Stomach (tissue), 4 donors: ENCODE data around the gene PSMB11.

Source experiments
- EP300 ChIP-seq: sonication (generic); formaldehyde crosslinking; IDR thresholded peaks from one replicate; pipeline ENCODE4 v1.6.1; 2017; ENCODE audit warnings: antibody characterized with exemption
- POLR2A ChIP-seq, 4 donors: fragments of 450-650 bp; IDR thresholded peaks; one replicate each; pipeline ENCODE4 v1.6.1; 2016; ENCODE audit warnings: antibody characterized with exemption in 4 of 4, control low read depth in 2 of 4, mild to moderate bottlenecking in 1 of 4, moderate library complexity in 1 of 4
- POLR2AphosphoS5 ChIP-seq, 3 donors: sonication (generic); formaldehyde crosslinking; IDR thresholded peaks; one replicate each; pipeline ENCODE4 v1.6.1; 2016; ENCODE audit warnings: antibody characterized with exemption in 3 of 3
- TF ChIP-seq, protein P1 (sequence below), 7 experiments: fragments of 450-650 bp in 4 of 7; fragments of 200-600 bp in 3 of 7; sonication (generic) in 3 of 7; IDR thresholded peaks; one replicate each; pipeline ENCODE4 v1.5.1; 2016 to 2019; ENCODE audit warnings: antibody characterized with exemption in 7 of 7, control low read depth in 2 of 7, mild to moderate bottlenecking in 1 of 7

DNA sequence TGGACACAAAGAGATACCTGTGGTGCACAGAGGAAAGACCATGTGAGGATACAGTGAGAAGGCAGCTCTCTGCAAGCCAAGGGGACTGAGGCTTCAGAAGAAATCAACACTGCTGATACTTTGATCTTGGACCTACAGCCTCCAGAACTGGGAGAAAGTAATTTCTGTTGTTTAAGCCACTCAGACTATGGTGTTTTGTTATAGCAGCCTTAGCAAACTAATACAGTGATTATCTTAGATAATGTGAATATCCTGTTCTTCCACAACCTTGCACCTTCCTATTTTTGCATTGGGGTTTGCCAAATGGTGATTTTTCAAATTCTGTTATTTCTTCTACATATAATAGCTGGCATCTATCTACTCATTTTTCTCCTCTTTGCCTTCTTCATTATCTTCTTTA lies 23.9 kb upstream of the PSMB11 start:
- TF ChIP-seq, protein P1, sequence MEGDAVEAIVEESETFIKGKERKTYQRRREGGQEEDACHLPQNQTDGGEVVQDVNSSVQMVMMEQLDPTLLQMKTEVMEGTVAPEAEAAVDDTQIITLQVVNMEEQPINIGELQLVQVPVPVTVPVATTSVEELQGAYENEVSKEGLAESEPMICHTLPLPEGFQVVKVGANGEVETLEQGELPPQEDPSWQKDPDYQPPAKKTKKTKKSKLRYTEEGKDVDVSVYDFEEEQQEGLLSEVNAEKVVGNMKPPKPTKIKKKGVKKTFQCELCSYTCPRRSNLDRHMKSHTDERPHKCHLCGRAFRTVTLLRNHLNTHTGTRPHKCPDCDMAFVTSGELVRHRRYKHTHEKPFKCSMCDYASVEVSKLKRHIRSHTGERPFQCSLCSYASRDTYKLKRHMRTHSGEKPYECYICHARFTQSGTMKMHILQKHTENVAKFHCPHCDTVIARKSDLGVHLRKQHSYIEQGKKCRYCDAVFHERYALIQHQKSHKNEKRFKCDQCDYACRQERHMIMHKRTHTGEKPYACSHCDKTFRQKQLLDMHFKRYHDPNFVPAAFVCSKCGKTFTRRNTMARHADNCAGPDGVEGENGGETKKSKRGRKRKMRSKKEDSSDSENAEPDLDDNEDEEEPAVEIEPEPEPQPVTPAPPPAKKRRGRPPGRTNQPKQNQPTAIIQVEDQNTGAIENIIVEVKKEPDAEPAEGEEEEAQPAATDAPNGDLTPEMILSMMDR (IDR thresholded peaks at IDR 0.05), result no peak
- no peak for TF ChIP-seq POLR2AphosphoS5 (IDR thresholded peaks at IDR 0.05)
- TF ChIP-seq POLR2A (IDR thresholded peaks at IDR 0.05), result no peak
- no peak for TF ChIP-seq EP300
